GM19372 (cell line): ENCODE measurements around the gene HERC4.
"Not testable (repeated sequence)": the region's sequence is repeated elsewhere in the genome, so short reads cannot be mapped to it uniquely, and the experiment has no call there.

ENCODE experiments used
- ATAC-seq: cut with Tn5 transposase; IDR thresholded peaks from one replicate; pipeline ENCODE4 v1.9.1; 2021; ENCODE audit warnings: mild to moderate bottlenecking, low read depth, moderate library complexity; ENCODE audit not compliant: unreplicated experiment

HERC4 gene

GRCh38 chr10:67975871-67976270 is 99.2 kb downstream of the HERC4 start:
- no peak for ATAC-seq

GRCh38 chr10:67971311-67971710 is 103.8 kb downstream of the HERC4 start:
- no peak for ATAC-seq

GRCh38 chr10:67969875-67970274 is 105.2 kb downstream of the HERC4 start:
- ATAC-seq = no peak

GRCh38 chr10:67966035-67966434 is 109.0 kb downstream of the HERC4 start:
- not testable (repeated sequence) for ATAC-seq

GRCh38 chr10:67965456-67965855 is 109.6 kb downstream of the HERC4 start:
- no peak for ATAC-seq

GRCh38 chr10:67959839-67960476 is 115.1 kb downstream of the HERC4 start:
- no peak for ATAC-seq

GRCh38 chr10:67955614-67956013 is 119.5 kb downstream of the HERC4 start:
- ATAC-seq = no peak

GRCh38 chr10:67943917-67944316 is 131.2 kb downstream of the HERC4 start:
- no peak for ATAC-seq

GRCh38 chr10:67936416-67936815 is 138.7 kb downstream of the HERC4 start:
- no peak for ATAC-seq

GRCh38 chr10:67935223-67935622 is 139.9 kb downstream of the HERC4 start:
- no peak for ATAC-seq

- no peak for ATAC-seq
These were observed 140.7 kb downstream of the HERC4 start for GRCh38 chr10:67934336-67934735.

- no peak for ATAC-seq
These were observed 141.9 kb downstream of the HERC4 start for GRCh38 chr10:67933199-67933598.

GRCh38 chr10:67926951-67927350 is 148.1 kb downstream of the HERC4 start:
- no peak for ATAC-seq

GRCh38 chr10:67925449-67926005 is 149.6 kb downstream of the HERC4 start:
- no peak for ATAC-seq

- no peak for ATAC-seq
These were observed 150.9 kb downstream of the HERC4 start for GRCh38 chr10:67924136-67924535.

GRCh38 chr10:67923551-67923950 is 151.5 kb downstream of the HERC4 start:
- ATAC-seq = no peak

GRCh38 chr10:67921065-67921464 is 154.0 kb downstream of the HERC4 start:
- ATAC-seq = no peak

GRCh38 chr10:67917679-67918078 is 157.4 kb downstream of the HERC4 start:
- ATAC-seq = no peak

GRCh38 chr10:67917169-67917568 is 157.9 kb downstream of the HERC4 start:
- no peak for ATAC-seq

GRCh38 chr10:67914777-67915340 is 160.2 kb downstream of the HERC4 start:
- no peak for ATAC-seq

- no peak for ATAC-seq
These were observed 162.6 kb downstream of the HERC4 start for GRCh38 chr10:67912331-67912946.

GRCh38 chr10:67903581-67903980 is 171.5 kb downstream of the HERC4 start:
- ATAC-seq = no peak
